Tibial nerve (tissue), 4 donors: ENCODE measurements around the gene PRKG1.

ENCODE experiments used
- EP300 ChIP-seq, 2 donors: sonication (generic); formaldehyde crosslinking; IDR thresholded peaks; one replicate each; pipeline ENCODE4 v1.6.1; 2017; ENCODE audit warnings: antibody characterized with exemption in 2 of 2, mild to moderate bottlenecking in 1 of 2
- POLR2A ChIP-seq, 2 donors: fragments of 450-650 bp; IDR thresholded peaks; one replicate each; pipeline ENCODE4 v1.6.1; 2017; ENCODE audit warnings: antibody characterized with exemption in 2 of 2, mild to moderate bottlenecking in 2 of 2, moderate library complexity in 2 of 2
- TF ChIP-seq, protein P1 (sequence below), 5 experiments: fragments of 200-600 bp in 3 of 5; fragments of 450-650 bp in 2 of 5; sonication (generic) in 3 of 5; IDR thresholded peaks; one replicate each; pipeline ENCODE4 v1.5.1; 2016 to 2019; ENCODE audit warnings: antibody characterized with exemption in 5 of 5, mild to moderate bottlenecking in 3 of 5, moderate library complexity in 2 of 5

DNA sequence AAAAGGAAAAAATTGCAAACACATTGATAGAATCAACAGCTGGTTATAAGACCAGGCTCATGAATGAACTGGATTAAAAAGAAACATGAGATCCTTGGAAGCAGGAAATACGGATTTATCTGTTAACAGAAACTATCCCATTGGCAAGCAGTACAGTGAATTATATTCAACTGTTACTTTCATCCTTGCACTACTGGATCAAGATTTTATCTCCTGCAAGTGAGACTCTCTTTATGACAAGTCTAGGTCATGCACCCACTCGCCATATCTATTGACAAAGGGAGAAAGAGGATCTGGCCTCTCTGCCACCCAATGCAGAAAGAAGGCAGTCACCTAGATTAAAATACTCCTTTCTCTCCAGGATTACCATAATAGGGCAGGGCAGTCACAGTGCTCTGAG is 583.7 kb downstream of the PRKG1 start:
- TF ChIP-seq, protein P1, sequence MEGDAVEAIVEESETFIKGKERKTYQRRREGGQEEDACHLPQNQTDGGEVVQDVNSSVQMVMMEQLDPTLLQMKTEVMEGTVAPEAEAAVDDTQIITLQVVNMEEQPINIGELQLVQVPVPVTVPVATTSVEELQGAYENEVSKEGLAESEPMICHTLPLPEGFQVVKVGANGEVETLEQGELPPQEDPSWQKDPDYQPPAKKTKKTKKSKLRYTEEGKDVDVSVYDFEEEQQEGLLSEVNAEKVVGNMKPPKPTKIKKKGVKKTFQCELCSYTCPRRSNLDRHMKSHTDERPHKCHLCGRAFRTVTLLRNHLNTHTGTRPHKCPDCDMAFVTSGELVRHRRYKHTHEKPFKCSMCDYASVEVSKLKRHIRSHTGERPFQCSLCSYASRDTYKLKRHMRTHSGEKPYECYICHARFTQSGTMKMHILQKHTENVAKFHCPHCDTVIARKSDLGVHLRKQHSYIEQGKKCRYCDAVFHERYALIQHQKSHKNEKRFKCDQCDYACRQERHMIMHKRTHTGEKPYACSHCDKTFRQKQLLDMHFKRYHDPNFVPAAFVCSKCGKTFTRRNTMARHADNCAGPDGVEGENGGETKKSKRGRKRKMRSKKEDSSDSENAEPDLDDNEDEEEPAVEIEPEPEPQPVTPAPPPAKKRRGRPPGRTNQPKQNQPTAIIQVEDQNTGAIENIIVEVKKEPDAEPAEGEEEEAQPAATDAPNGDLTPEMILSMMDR (IDR thresholded peaks at IDR 0.05) = no peak
- TF ChIP-seq POLR2A (IDR thresholded peaks at IDR 0.05) (no peak), EP300 (IDR thresholded peaks at IDR 0.05) (no peak)
